Measurements from ENCODE around the gene GNG7.

- TF ChIP-seq, protein P1, sequence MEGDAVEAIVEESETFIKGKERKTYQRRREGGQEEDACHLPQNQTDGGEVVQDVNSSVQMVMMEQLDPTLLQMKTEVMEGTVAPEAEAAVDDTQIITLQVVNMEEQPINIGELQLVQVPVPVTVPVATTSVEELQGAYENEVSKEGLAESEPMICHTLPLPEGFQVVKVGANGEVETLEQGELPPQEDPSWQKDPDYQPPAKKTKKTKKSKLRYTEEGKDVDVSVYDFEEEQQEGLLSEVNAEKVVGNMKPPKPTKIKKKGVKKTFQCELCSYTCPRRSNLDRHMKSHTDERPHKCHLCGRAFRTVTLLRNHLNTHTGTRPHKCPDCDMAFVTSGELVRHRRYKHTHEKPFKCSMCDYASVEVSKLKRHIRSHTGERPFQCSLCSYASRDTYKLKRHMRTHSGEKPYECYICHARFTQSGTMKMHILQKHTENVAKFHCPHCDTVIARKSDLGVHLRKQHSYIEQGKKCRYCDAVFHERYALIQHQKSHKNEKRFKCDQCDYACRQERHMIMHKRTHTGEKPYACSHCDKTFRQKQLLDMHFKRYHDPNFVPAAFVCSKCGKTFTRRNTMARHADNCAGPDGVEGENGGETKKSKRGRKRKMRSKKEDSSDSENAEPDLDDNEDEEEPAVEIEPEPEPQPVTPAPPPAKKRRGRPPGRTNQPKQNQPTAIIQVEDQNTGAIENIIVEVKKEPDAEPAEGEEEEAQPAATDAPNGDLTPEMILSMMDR (IDR thresholded peaks at IDR 0.05) = no peak
- TF ChIP-seq POLR2A (IDR thresholded peaks at IDR 0.05) = no peak
Observed at GRCh38 chr19:2594319-2594718, 108.2 kb downstream of the GNG7 start.

All from adrenal gland (tissue), 5 donors.